Colonic mucosa (tissue), 4 donors: ENCODE data around the gene CCNB1IP1. TPM values are rescaled to one million over a fixed set of nuclear protein-coding genes. Genes with fewer than 3 reads are reported as not detected.

Source experiments
- DNase-seq: peaks from one replicate; pipeline ENCODE4 v3.0.0-alpha.2; 2020
- H3K27ac ChIP-seq: fragments of 200-600 bp; one replicate; pipeline ENCODE4 v1.8.0; 2021
- H3K27me3 ChIP-seq: fragments of 200-600 bp; one replicate; pipeline ENCODE4 v1.8.0; 2021
- H3K36me3 ChIP-seq: fragments of 200-600 bp; one replicate; pipeline ENCODE4 v1.8.0; 2021
- H3K4me1 ChIP-seq: fragments of 200-600 bp; one replicate; pipeline ENCODE4 v1.8.0; 2021; ENCODE audit warnings: mild to moderate bottlenecking
- H3K4me3 ChIP-seq: fragments of 200-600 bp; one replicate; pipeline ENCODE4 v1.8.0; 2021
- H3K9ac ChIP-seq, 2 donors: one replicate each; pipeline ENCODE4 v1.7.0; 2013; ENCODE audit warnings: control low read depth in 2 of 2, low read depth in 2 of 2, low read length in 2 of 2
- H3K9me3 ChIP-seq: fragments of 200-600 bp; one replicate; pipeline ENCODE4 v1.8.0; 2021
- intact Hi-C: fragments of 100-400 bp; cut with DNase I; formaldehyde crosslinking; loops from one replicate; pipeline ENCODE4 v1.14.1; 2022
- total RNA-seq, 2 donors: library from RNA; stranded (reverse); fragmentation: NEBNext Ultra II Directional in 1 of 2; extraction: Animal tissue kit (Norgen Biotek cat#: 25700) in 1 of 2; gene quantifications; one replicate each; pipeline ENCODE4 v1.2.1, GENCODE V29; 2021
- TF ChIP-seq, protein P1 (sequence below): fragments of 200-600 bp; IDR thresholded peaks from one replicate; pipeline ENCODE4 v1.8.0; 2022; ENCODE audit warnings: antibody characterized with exemption, mild to moderate bottlenecking
- donor health status: healthy.
- donor health status: DM: no; HTN: no; CAD: no.
- donor health status: DM: no; HTN: no; CAD: no.

The CCNB1IP1 gene
- total RNA-seq, 2 donors from 2014 or later, result 20.5 to 30.7 TPM

DNA sequence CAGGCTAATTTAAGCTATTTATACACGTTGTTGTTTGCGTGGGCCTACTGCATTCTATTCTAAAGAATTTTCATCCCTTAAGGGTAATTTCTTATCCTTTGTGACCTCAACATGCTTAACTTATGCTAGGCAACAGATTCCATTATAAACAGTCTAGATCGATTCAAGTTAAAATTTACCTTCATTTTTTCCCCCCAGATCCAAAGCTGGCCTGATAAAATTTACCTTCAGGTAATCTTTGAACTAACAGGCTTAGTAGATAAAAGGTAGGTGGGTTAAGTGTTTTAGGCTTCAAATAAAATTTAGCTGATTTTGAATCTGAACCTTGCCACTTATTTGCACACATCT lies 389 bp upstream of the CCNB1IP1 start:
- peak overlapping the region; percentile 38 for H3K4me3 ChIP-seq
- no peaks in the 10 kb centered on the region for H3K36me3 ChIP-seq
- peak overlapping the region in 1 of 2 donors; percentile 90 for H3K9ac ChIP-seq
- no peaks in the 10 kb centered on the region for H3K9me3 ChIP-seq
- H3K27me3 ChIP-seq, result no peaks in the 10 kb centered on the region
- TF ChIP-seq, protein P1, sequence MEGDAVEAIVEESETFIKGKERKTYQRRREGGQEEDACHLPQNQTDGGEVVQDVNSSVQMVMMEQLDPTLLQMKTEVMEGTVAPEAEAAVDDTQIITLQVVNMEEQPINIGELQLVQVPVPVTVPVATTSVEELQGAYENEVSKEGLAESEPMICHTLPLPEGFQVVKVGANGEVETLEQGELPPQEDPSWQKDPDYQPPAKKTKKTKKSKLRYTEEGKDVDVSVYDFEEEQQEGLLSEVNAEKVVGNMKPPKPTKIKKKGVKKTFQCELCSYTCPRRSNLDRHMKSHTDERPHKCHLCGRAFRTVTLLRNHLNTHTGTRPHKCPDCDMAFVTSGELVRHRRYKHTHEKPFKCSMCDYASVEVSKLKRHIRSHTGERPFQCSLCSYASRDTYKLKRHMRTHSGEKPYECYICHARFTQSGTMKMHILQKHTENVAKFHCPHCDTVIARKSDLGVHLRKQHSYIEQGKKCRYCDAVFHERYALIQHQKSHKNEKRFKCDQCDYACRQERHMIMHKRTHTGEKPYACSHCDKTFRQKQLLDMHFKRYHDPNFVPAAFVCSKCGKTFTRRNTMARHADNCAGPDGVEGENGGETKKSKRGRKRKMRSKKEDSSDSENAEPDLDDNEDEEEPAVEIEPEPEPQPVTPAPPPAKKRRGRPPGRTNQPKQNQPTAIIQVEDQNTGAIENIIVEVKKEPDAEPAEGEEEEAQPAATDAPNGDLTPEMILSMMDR, result no peak
- H3K27ac ChIP-seq, result peak overlapping the region; percentile 75
- intact Hi-C loops, result no loop called here
- no peaks in the 10 kb centered on the region for H3K4me1 ChIP-seq
- no peak for DNase-seq

- no peaks in the 10 kb centered on the region for H3K36me3 ChIP-seq
- H3K4me1 ChIP-seq, result no peaks in the 10 kb centered on the region
- intact Hi-C loops, result no loop called here
- peak overlapping the region; percentile 41 to 90 for H3K9ac ChIP-seq
- peak; percentile 36 for DNase-seq
- no peaks in the 10 kb centered on the region for H3K9me3 ChIP-seq
- H3K4me3 ChIP-seq, result peak overlapping the region; percentile 38
- H3K27ac ChIP-seq, result peak overlapping the region; percentile 75
- H3K27me3 ChIP-seq, result no peaks in the 10 kb centered on the region
- TF ChIP-seq, protein P1, result no peak
Observed at GRCh38 chr14:20332431-20332787, 670 bp downstream of the CCNB1IP1 start.

- H3K27me3 ChIP-seq, result no peaks in the 10 kb centered on the region
- DNase-seq, result no peak
- no peak overlapping the region for H3K9ac ChIP-seq
- H3K4me1 ChIP-seq, result no peaks in the 10 kb centered on the region
- TF ChIP-seq, protein P1, result no peak
- H3K9me3 ChIP-seq, result no peaks in the 10 kb centered on the region
- no peaks in the 10 kb centered on the region for H3K36me3 ChIP-seq
- intact Hi-C loops, result no loop called here
- H3K27ac ChIP-seq, result no peak overlapping the region
- no peak overlapping the region for H3K4me3 ChIP-seq
Observed at GRCh38 chr14:20331053-20331613, 1.9 kb downstream of the CCNB1IP1 start.

DNA sequence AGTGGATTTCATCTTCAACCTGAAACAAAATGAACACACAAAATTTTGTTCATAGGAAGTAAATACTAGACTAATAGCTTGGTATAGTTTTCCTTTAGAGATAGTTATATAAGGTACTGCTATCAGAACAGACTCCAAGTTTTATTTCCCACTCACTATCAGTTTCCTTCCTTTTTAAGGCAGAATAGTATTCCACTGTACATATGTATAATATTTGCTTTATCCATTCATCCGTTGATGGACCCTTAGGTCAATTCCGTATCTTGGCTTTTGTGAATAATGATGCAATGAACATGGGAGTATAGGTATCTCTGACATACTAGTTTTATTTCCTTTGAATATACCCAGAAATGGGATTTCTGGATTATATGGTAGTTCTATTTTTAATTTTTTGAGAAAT lies 3.7 kb downstream of the CCNB1IP1 start:
- TF ChIP-seq, protein P1, result no peak
- Histone ChIP-seq H3K36me3 (no peaks in the 10 kb centered on the region), H3K9me3 (no peaks in the 10 kb centered on the region), H3K27me3 (no peaks in the 10 kb centered on the region), H3K9ac (no peak overlapping the region), H3K4me1 (no peaks in the 10 kb centered on the region), H3K4me3 (no peak overlapping the region), H3K27ac (no peak overlapping the region)
- intact Hi-C loops, result loop anchor here (5.0 kb wide), 2 partner anchors 278 to 363 kb away; no protein-coding TSS in a partner anchor
- DNase-seq, result no peak

- no peaks in the 10 kb centered on the region for H3K4me1 ChIP-seq
- H3K4me3 ChIP-seq, result no peak overlapping the region
- intact Hi-C loops, result loop anchor here (5.0 kb wide), 2 partner anchors 279 to 364 kb away; no protein-coding TSS in a partner anchor
- H3K9me3 ChIP-seq, result no peaks in the 10 kb centered on the region
- H3K36me3 ChIP-seq, result no peaks in the 10 kb centered on the region
- H3K27me3 ChIP-seq, result no peaks in the 10 kb centered on the region
- no peak overlapping the region for H3K9ac ChIP-seq
- DNase-seq, result no peak
- TF ChIP-seq, protein P1, result no peak
- no peak overlapping the region for H3K27ac ChIP-seq
Observed at GRCh38 chr14:20328705-20329104, 4.4 kb downstream of the CCNB1IP1 start.
